PC-3 (cell line): ENCODE results near the gene DLGAP3. TPM values are rescaled to one million over a fixed set of nuclear protein-coding genes. Genes with fewer than 3 reads are reported as not detected.

Experiments
- ATAC-seq: fragments of 200-7000 bp; cut with Tn5 transposase; 2 replicates; pipeline ENCODE4 v1.9.1; 2020; ENCODE audit warnings: mild to moderate bottlenecking, moderate library complexity
- BruUV-seq: library from RNA; stranded (reverse); fragments of 400-500 nt; replicated peaks from 2 replicates; lab custom pipeline; 2021; lab: Mats Ljungman, UMichigan
- CTCF ChIA-PET: fragments of 300-600 bp; sonication (Branson Sonifier 250); formaldehyde crosslinking; loops from one replicate; lab custom pipeline; 2022; ENCODE audit warnings: antibody characterized with exemption; lab: Charles Lee
- POLR2A ChIA-PET: fragments of 300-600 bp; sonication (Branson Sonifier 250); formaldehyde crosslinking; loops from one replicate; lab custom pipeline; 2022; ENCODE audit warnings: antibody characterized with exemption; ENCODE audit not compliant: unreplicated experiment; lab: Charles Lee
- DNase-seq: peaks from one replicate; pipeline ENCODE4 v3.0.0-alpha.2; 2015
- H2AFZ ChIP-seq: fragments of 300-600 bp; sonication (generic); 2 replicates; pipeline ENCODE4 v1.6.0; 2016; ENCODE audit warnings: antibody characterized with exemption, low read length
- H3F3A ChIP-seq: fragments of 300-600 bp; sonication (generic); one replicate; pipeline ENCODE4 v1.6.0; 2017; ENCODE audit warnings: antibody characterized with exemption, low read length, control low read depth, mild to moderate bottlenecking; ENCODE audit not compliant: unreplicated experiment
- H3K27ac ChIP-seq: fragments of 300-600 bp; sonication (generic); 2 replicates; pipeline ENCODE4 v1.5.1; 2016; ENCODE audit warnings: mild to moderate bottlenecking, low read length
- H3K27me3 ChIP-seq: fragments of 300-600 bp; sonication (generic); 2 replicates; pipeline ENCODE4 v1.6.1; 2016; ENCODE audit warnings: low read length, mixed read lengths
- H3K36me3 ChIP-seq: fragments of 300-600 bp; sonication (generic); 2 replicates; pipeline ENCODE4 v1.6.1; 2016; ENCODE audit warnings: low read depth, mixed run types, low read length, mixed read lengths
- H3K4me1 ChIP-seq: fragments of 300-600 bp; sonication (generic); 2 replicates; pipeline ENCODE4 v1.5.1; 2016; ENCODE audit warnings: low read length; ENCODE audit not compliant: insufficient read depth
- H3K4me2 ChIP-seq: fragments of 300-600 bp; sonication (generic); 2 replicates; pipeline ENCODE4 v1.6.0; 2016; ENCODE audit warnings: low read length
- H3K4me3 ChIP-seq: fragments of 300-600 bp; sonication (generic); 2 replicates; pipeline ENCODE4 v1.5.1; 2016; ENCODE audit warnings: mild to moderate bottlenecking, low read length, mixed read lengths
- H3K79me2 ChIP-seq: fragments of 300-600 bp; sonication (generic); 2 replicates; pipeline ENCODE4 v1.6.1; 2017; ENCODE audit warnings: low read length, mixed read lengths
- H3K9ac ChIP-seq: fragments of 300-600 bp; sonication (generic); 2 replicates; pipeline ENCODE4 v1.6.0; 2016; ENCODE audit warnings: mild to moderate bottlenecking, low read length
- H3K9me2 ChIP-seq: fragments of 300-600 bp; sonication (generic); replicated peaks from 2 replicates; pipeline ENCODE4 v1.6.1; 2016; ENCODE audit warnings: mixed run types, low read length, mixed read lengths
- H3K9me3 ChIP-seq: fragments of 300-600 bp; sonication (generic); 2 replicates; pipeline ENCODE4 v1.6.1; 2016; ENCODE audit warnings: low read length, mixed read lengths
- H4K20me1 ChIP-seq: fragments of 300-600 bp; sonication (generic); 2 replicates; pipeline ENCODE4 v1.6.1; 2016; ENCODE audit warnings: low read length, mixed read lengths
- EZH2 ChIP-seq: fragments of 300-600 bp; sonication (generic); IDR thresholded peaks from one replicate; pipeline ENCODE4 v1.6.1; 2017; ENCODE audit warnings: antibody characterized with exemption, mild to moderate bottlenecking, low read length; ENCODE audit not compliant: unreplicated experiment
- EZH2phosphoT487 ChIP-seq: fragments of 300-600 bp; sonication (generic); IDR thresholded peaks from 2 replicates; pipeline ENCODE4 v1.6.1; 2018; ENCODE audit warnings: mild to moderate bottlenecking, antibody characterized with exemption, low read length, borderline replicate concordance
- intact Hi-C: fragments of 100-400 bp; cut with micrococcal nuclease; formaldehyde crosslinking; loops from 2 replicates; pipeline ENCODE4 v1.9.0; 2023
- total RNA-seq: library from RNA; depleted of rRNA; stranded (reverse); fragments of >200 nt; gene quantifications from 2 replicates; pipeline ENCODE4 v1.2.3, GENCODE V29; 2014
- TF ChIP-seq, protein P1 (sequence below): fragments of 300-600 bp; sonication (generic); conservative IDR thresholded peaks from 2 replicates; pipeline ENCODE4 v1.5.1; 2017; ENCODE audit warnings: antibody characterized with exemption, low read depth, mild to moderate bottlenecking, low read length

The DLGAP3 gene
- total RNA-seq, 1 experiment from 2014 or later = not detected

DNA sequence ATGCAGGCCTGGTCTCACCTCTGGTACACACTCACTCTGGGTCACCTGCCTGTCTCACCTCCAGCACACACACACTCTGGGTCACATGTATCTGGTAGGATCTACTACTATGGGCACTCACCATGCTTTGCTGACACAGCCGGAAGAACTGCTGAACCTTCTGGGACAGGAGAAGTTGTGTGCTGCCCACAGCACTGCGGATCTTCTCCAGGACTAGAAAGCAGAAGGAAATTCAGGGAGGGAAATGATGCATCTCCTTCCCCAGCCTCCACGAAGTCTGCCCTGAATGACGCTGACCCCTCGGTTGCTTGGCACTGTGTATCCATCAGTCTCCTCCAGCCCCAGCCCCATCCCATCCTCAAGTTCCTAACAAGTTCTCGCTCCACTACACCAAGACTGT, 62.0 kb downstream of the DLGAP3 start:
- Histone ChIP-seq H3K36me3 (no peaks in the 10 kb centered on the region), H3K9ac (no peak overlapping the region), H3K4me2 (no peak overlapping the region), H3F3A (no peaks in the 10 kb centered on the region), H3K4me1 (peaks cover 3% of the 10 kb centered on the region; the same call in 1 of the 2 replicates), H3K27ac (no peak overlapping the region), H3K27me3 (peaks cover 16% of the 10 kb centered on the region), H4K20me1 (no peaks in the 10 kb centered on the region), H3K9me2 (no peaks in the 10 kb centered on the region), H3K4me3 (no peak overlapping the region), H2AFZ (no peak overlapping the region), H3K79me2 (no peaks in the 10 kb centered on the region), H3K9me3 (no peaks in the 10 kb centered on the region)
- intact Hi-C loops = no loop called here
- CTCF ChIA-PET = interaction anchor here (1.0 kb wide), 1 partner anchor 14 kb away, joined by 3 read pairs; no protein-coding TSS in a partner anchor
- TF ChIP-seq, protein P1, sequence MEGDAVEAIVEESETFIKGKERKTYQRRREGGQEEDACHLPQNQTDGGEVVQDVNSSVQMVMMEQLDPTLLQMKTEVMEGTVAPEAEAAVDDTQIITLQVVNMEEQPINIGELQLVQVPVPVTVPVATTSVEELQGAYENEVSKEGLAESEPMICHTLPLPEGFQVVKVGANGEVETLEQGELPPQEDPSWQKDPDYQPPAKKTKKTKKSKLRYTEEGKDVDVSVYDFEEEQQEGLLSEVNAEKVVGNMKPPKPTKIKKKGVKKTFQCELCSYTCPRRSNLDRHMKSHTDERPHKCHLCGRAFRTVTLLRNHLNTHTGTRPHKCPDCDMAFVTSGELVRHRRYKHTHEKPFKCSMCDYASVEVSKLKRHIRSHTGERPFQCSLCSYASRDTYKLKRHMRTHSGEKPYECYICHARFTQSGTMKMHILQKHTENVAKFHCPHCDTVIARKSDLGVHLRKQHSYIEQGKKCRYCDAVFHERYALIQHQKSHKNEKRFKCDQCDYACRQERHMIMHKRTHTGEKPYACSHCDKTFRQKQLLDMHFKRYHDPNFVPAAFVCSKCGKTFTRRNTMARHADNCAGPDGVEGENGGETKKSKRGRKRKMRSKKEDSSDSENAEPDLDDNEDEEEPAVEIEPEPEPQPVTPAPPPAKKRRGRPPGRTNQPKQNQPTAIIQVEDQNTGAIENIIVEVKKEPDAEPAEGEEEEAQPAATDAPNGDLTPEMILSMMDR = no peak
- TF ChIP-seq EZH2phosphoT487 (no peak), EZH2 (no peak)
- no TSS peak for BruUV-seq
- no peak for DNase-seq
- no peak for ATAC-seq
- POLR2A ChIA-PET = interaction anchor here (0.6 kb wide), 1 partner anchor 18 kb away, joined by 6 read pairs; no protein-coding TSS in a partner anchor

DNA sequence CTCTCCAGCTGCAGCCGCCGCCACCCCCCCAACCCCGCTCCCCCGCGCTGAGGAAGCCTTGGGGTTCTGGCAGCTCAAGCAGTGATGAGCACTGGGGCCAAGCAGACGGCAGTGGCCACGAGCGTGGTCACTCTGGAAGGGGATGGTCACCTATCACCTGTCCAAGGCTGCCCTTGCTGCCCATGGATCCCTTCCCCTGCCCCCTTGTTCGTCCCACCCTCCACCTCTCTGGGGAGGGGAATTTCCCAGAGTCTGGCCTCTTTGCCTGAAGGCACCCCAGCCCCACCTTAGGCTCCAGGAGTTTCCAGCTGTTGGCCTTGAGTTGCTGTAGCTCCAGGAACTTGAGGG, 62.7 kb downstream of the DLGAP3 start:
- ChIA-PET POLR2A (no interaction called here), CTCF (interaction anchor here (0.6 to 1.0 kb wide), 3 partner anchors 14 to 216 kb away, joined by 3 read pairs; no protein-coding TSS in a partner anchor)
- TF ChIP-seq EZH2 = no peak
- no peak for TF ChIP-seq EZH2phosphoT487
- TF ChIP-seq, protein P1 = no peak
- Histone ChIP-seq H3K4me1 (peaks cover 3% of the 10 kb centered on the region; the same call in 1 of the 2 replicates), H3K9ac (no peak overlapping the region), H3K79me2 (no peaks in the 10 kb centered on the region), H3F3A (no peaks in the 10 kb centered on the region), H3K27ac (no peak overlapping the region), H2AFZ (peak overlapping the region; percentile 91), H3K36me3 (no peaks in the 10 kb centered on the region), H3K4me3 (peak overlapping the region; percentile 72; the same call in 1 of the 2 replicates), H3K27me3 (peaks cover 9% of the 10 kb centered on the region), H3K4me2 (peak overlapping the region; percentile 96), H3K9me2 (no peaks in the 10 kb centered on the region), H3K9me3 (no peaks in the 10 kb centered on the region), H4K20me1 (no peaks in the 10 kb centered on the region)
- DNase-seq = no peak
- ATAC-seq = no peak
- intact Hi-C loops = loop anchor here (1.0 kb wide), 1 partner anchor 80 kb away; no protein-coding TSS in a partner anchor
- BruUV-seq = no TSS peak
